Vagina (tissue), 2 donors: ENCODE results near the gene PHLDB1. TPM values are rescaled to one million over a fixed set of nuclear protein-coding genes. Genes with fewer than 3 reads are reported as not detected.
"Not testable (repeated sequence)": the region's sequence is repeated elsewhere in the genome, so short reads cannot be mapped to it uniquely, and the experiment has no call there.

ENCODE experiments used
- DNase-seq, 2 donors: peaks; one replicate each; pipeline ENCODE4 v3.0.0-alpha.2; 2017; ENCODE audit errors: extremely low spot score in 2 of 2
- H3K27ac ChIP-seq: fragments of 200-600 bp; sonication (generic); one replicate; pipeline ENCODE4 v1.5.1; 2019
- H3K27me3 ChIP-seq: fragments of 200-600 bp; sonication (generic); one replicate; pipeline ENCODE4 v1.5.1; 2019
- H3K36me3 ChIP-seq, 2 donors: fragments of 200-600 bp; sonication (generic); one replicate each; pipeline ENCODE4 v1.5.1; 2017 to 2019
- H3K4me1 ChIP-seq: fragments of 200-600 bp; sonication (generic); one replicate; pipeline ENCODE4 v1.5.1; 2019
- H3K4me3 ChIP-seq, 2 donors: fragments of 200-600 bp; sonication (generic); 1 replicate in 1 of 2; 2 replicates in 1 of 2; pipeline ENCODE4 v1.5.1; 2016 to 2019
- H3K9me3 ChIP-seq: fragments of 200-600 bp; sonication (generic); one replicate; pipeline ENCODE4 v1.5.1; 2019
- POLR2A ChIP-seq, 2 donors: fragments of 450-650 bp; IDR thresholded peaks; one replicate each; pipeline ENCODE4 v1.6.1; 2017; ENCODE audit warnings: antibody characterized with exemption in 2 of 2, mild to moderate bottlenecking in 2 of 2, moderate library complexity in 2 of 2
- POLR2AphosphoS5 ChIP-seq, 2 donors: sonication (generic); formaldehyde crosslinking; IDR thresholded peaks; one replicate each; pipeline ENCODE4 v1.9.0; 2017; ENCODE audit warnings: antibody characterized with exemption in 2 of 2, mild to moderate bottlenecking in 2 of 2, low read depth in 1 of 2; ENCODE audit not compliant: insufficient read depth in 1 of 2
- intact Hi-C: fragments of 100-400 bp; cut with DNase I; formaldehyde crosslinking; loops from one replicate; pipeline ENCODE4 v1.15.1; 2023
- total RNA-seq: library from RNA; depleted of rRNA; stranded (reverse); fragments of >200 nt; gene quantifications from one replicate; pipeline ENCODE4 v1.2.3, GENCODE V29; 2016
- TF ChIP-seq, protein P1 (sequence below), 3 experiments: fragments of 450-650 bp in 2 of 3; fragments of 200-600 bp in 1 of 3; sonication (generic) in 1 of 3; IDR thresholded peaks; one replicate each; pipeline ENCODE4 v1.5.1; 2017 to 2019; ENCODE audit warnings: antibody characterized with exemption in 3 of 3, mild to moderate bottlenecking in 2 of 3, moderate library complexity in 2 of 3

PHLDB1 gene
- total RNA-seq, 1 donor from 2014 or later: 119 TPM

- Histone ChIP-seq H3K27ac (peak overlapping the region; percentile 98), H3K4me1 (peaks cover 65% of the 10 kb centered on the region), H3K36me3 (peaks cover 0 to 14% of the 10 kb centered on the region in 2 donors), H3K9me3 (no peaks in the 10 kb centered on the region), H3K4me3 (peak overlapping the region; percentile 81 to 94), H3K27me3 (no peaks in the 10 kb centered on the region)
- no peak for DNase-seq
- TF ChIP-seq, protein P1, sequence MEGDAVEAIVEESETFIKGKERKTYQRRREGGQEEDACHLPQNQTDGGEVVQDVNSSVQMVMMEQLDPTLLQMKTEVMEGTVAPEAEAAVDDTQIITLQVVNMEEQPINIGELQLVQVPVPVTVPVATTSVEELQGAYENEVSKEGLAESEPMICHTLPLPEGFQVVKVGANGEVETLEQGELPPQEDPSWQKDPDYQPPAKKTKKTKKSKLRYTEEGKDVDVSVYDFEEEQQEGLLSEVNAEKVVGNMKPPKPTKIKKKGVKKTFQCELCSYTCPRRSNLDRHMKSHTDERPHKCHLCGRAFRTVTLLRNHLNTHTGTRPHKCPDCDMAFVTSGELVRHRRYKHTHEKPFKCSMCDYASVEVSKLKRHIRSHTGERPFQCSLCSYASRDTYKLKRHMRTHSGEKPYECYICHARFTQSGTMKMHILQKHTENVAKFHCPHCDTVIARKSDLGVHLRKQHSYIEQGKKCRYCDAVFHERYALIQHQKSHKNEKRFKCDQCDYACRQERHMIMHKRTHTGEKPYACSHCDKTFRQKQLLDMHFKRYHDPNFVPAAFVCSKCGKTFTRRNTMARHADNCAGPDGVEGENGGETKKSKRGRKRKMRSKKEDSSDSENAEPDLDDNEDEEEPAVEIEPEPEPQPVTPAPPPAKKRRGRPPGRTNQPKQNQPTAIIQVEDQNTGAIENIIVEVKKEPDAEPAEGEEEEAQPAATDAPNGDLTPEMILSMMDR (IDR thresholded peaks at IDR 0.05): peak; percentile 73 to 76 (median 74)
- TF ChIP-seq POLR2A (IDR thresholded peaks at IDR 0.05) (no peak), POLR2AphosphoS5 (IDR thresholded peaks at IDR 0.05; ENCODE audit: insufficient read depth in 1 of 2, low read depth in 1 of 2) (peak in 1 of 2 donors; percentile 48)
- intact Hi-C loops: no loop called here
Measured at GRCh38 chr11:118610773-118611432, 3.5 kb downstream of the PHLDB1 start.

- H3K4me3 ChIP-seq: peak overlapping the region in 1 of 2 donors; percentile 81
- peaks cover 0 to 20% of the 10 kb centered on the region in 2 donors for H3K36me3 ChIP-seq
- H3K9me3 ChIP-seq, DNase-seq, H3K27me3 ChIP-seq, intact Hi-C loops: not testable (repeated sequence)
- H3K4me1 ChIP-seq: peaks cover 60% of the 10 kb centered on the region
- peak overlapping the region; percentile 98 for H3K27ac ChIP-seq
Measured at GRCh38 chr11:118611433-118611795, 4.0 kb downstream of the PHLDB1 start.

GRCh38 chr11:118612378-118612777, 5.0 kb downstream of the PHLDB1 start:
- TF ChIP-seq POLR2AphosphoS5 (IDR thresholded peaks at IDR 0.05; ENCODE audit: insufficient read depth in 1 of 2, low read depth in 1 of 2) (peak in 1 of 2 donors; percentile 50), POLR2A (IDR thresholded peaks at IDR 0.05) (no peak)
- Histone ChIP-seq H3K27ac (peak overlapping the region; percentile 98), H3K9me3 (no peaks in the 10 kb centered on the region), H3K4me1 (peaks cover 62% of the 10 kb centered on the region), H3K4me3 (no peak overlapping the region), H3K27me3 (no peaks in the 10 kb centered on the region), H3K36me3 (peaks cover 0 to 27% of the 10 kb centered on the region in 2 donors)
- intact Hi-C loops: no loop called here
- no peak for DNase-seq

DNA sequence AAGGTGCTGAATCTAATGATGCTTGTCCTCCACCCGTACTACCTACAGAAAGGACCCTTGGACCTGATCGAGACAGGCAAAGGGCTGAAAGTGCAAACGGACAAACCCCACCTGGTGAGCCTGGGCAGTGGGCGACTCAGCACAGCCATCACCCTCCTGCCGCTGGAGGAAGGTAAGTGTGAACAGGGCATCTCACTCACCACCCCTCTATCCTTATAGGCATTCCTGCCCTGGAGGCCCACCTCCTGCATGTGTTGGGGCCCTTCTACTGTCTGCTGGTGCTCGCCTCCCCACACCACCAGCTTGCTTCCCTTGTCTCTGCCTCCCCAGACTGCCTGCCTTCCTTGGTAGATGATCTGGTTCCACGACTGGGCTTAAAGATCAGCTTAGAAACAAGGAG, 7.1 kb downstream of the PHLDB1 start:
- Histone ChIP-seq H3K4me1 (peaks cover 68% of the 10 kb centered on the region), H3K36me3 (peaks cover 0 to 27% of the 10 kb centered on the region in 2 donors), H3K27me3 (no peaks in the 10 kb centered on the region), H3K27ac (peak overlapping the region; percentile 98), H3K9me3 (no peaks in the 10 kb centered on the region), H3K4me3 (no peak overlapping the region)
- intact Hi-C loops: no loop called here
- no peak for DNase-seq
- TF ChIP-seq POLR2A (IDR thresholded peaks at IDR 0.05): no peak
- no peak for TF ChIP-seq POLR2AphosphoS5 (IDR thresholded peaks at IDR 0.05; ENCODE audit: insufficient read depth in 1 of 2, low read depth in 1 of 2)
- TF ChIP-seq, protein P1 (IDR thresholded peaks at IDR 0.05): no peak

DNA sequence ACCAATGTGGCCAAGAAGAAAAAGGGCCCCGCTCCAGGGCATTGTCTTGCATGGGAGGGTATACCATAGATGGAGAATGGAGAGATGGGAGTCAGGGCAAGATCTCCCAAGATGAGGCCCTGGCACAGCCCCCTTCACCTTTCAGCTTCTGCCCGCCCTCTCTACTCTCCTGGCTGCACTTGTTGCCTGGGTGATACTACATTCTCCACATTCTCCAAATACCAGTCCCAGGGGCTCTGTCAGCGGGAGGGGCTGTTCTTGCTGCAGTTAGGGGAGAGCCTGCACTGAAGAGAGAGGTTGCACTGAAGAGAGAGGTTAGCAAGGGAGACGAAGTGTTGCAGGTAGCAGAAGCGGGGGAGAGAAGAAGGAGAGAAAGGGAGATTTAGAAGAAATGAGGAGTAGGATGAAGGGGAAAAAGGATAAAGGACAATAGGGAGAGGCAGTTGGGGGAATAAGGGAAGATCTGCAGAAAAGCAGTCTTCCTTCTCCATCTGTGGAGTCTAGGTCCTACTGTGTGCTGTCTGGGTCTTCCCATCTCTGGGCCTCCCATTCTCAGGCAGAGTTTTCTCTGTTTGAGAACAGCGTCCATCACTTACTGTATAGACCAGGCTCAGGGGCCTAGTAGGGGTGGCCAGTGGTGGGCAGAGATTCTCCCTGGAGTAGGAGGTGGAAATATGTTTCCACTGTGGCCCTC, 8.0 kb downstream of the PHLDB1 start:
- H3K4me1 ChIP-seq: peaks cover 68% of the 10 kb centered on the region
- peak overlapping the region; percentile 90 for H3K27ac ChIP-seq
- TF ChIP-seq POLR2A (IDR thresholded peaks at IDR 0.05) (no peak), POLR2AphosphoS5 (IDR thresholded peaks at IDR 0.05; ENCODE audit: insufficient read depth in 1 of 2, low read depth in 1 of 2) (no peak)
- TF ChIP-seq, protein P1 (IDR thresholded peaks at IDR 0.05): no peak
- intact Hi-C loops: no loop called here
- no peak for DNase-seq
- no peaks in the 10 kb centered on the region for H3K9me3 ChIP-seq
- peaks cover 0 to 27% of the 10 kb centered on the region in 2 donors for H3K36me3 ChIP-seq
- H3K4me3 ChIP-seq: no peak overlapping the region
- no peaks in the 10 kb centered on the region for H3K27me3 ChIP-seq

- peaks cover 68% of the 10 kb centered on the region for H3K4me1 ChIP-seq
- peaks cover 0 to 27% of the 10 kb centered on the region in 2 donors for H3K36me3 ChIP-seq
- no peak overlapping the region for H3K4me3 ChIP-seq
- TF ChIP-seq POLR2A (IDR thresholded peaks at IDR 0.05) (no peak), POLR2AphosphoS5 (IDR thresholded peaks at IDR 0.05; ENCODE audit: insufficient read depth in 1 of 2, low read depth in 1 of 2) (no peak)
- TF ChIP-seq, protein P1 (IDR thresholded peaks at IDR 0.05): no peak
- H3K27ac ChIP-seq: peak overlapping the region; percentile 90
- no peak for DNase-seq
- intact Hi-C loops: no loop called here
- no peaks in the 10 kb centered on the region for H3K27me3 ChIP-seq
- H3K9me3 ChIP-seq: no peaks in the 10 kb centered on the region
Measured at GRCh38 chr11:118615976-118616371, 8.6 kb downstream of the PHLDB1 start.
